ENCODE data around the gene C11orf52.
A peak's percentile ranks its signal among the peaks of the same experiment; 100 is the strongest.

The C11orf52 gene

GRCh38 chr11:111975076-111975806, 56.5 kb downstream of the C11orf52 start:
- ChIA-PET POLR2A (no interaction called here), CTCF (interaction anchor here (2.0 kb wide), 1 partner anchor 14 kb away, joined by 6 read pairs; no protein-coding TSS in a partner anchor)

GRCh38 chr11:111976119-111976766, 57.5 kb downstream of the C11orf52 start:
- H3K27ac ChIP-seq (ENCODE audit: insufficient read depth in 1 of 2, low read depth in 1 of 2, low read length in 2 of 2, poor library complexity in 1 of 2, severe bottlenecking in 2 of 2), result no peak overlapping the region
- 90% methylated on average over 4 of the region's 7 CpGs for WGBS (ENCODE audit: insufficient coverage)
- H3K9me3 ChIP-seq (ENCODE audit: control extremely low read depth in 1 of 5, control insufficient read depth in 4 of 5, insufficient read depth in 2 of 5, low read depth in 1 of 5, low read length in 4 of 5), result no peaks in the 10 kb centered on the region
- no peaks in the 10 kb centered on the region for H3K36me3 ChIP-seq (ENCODE audit: control insufficient read depth in 4 of 4, insufficient read depth in 4 of 4, low read length in 3 of 4)
- no peak overlapping the region for H3K4me3 ChIP-seq (ENCODE audit: control insufficient read depth in 1 of 7, extremely low read depth in 1 of 7, insufficient read depth in 4 of 7, low read depth in 2 of 7, low read length in 6 of 7)
- peaks cover 5 to 9% (median 7%) of the 10 kb centered on the region in 4 experiments for H3K4me1 ChIP-seq (ENCODE audit: control extremely low read depth in 1 of 4, control insufficient read depth in 4 of 4, insufficient read depth in 4 of 4, low read length in 3 of 4)
- CTCF ChIA-PET, result interaction anchor here (11.8 kb wide), 1 partner anchor 41 kb away, joined by 248 read pairs; the partner anchor contains the start of gene DIXDC1
- DNase-seq, result no peak
- POLR2A ChIA-PET, result no interaction called here
- H3K27me3 ChIP-seq (replicated peaks in 2 of 5; ENCODE audit: control insufficient read depth in 4 of 5, insufficient read depth in 5 of 5, low read length in 4 of 5), result peaks cover 4 to 36% (median 5%) of the 10 kb centered on the region in 5 experiments

More at GRCh38 chr11:111975076-111975806, 56.5 kb downstream of the C11orf52 start:
- H3K27ac ChIP-seq (ENCODE audit: insufficient read depth in 1 of 2, low read depth in 1 of 2, low read length in 2 of 2, poor library complexity in 1 of 2, severe bottlenecking in 2 of 2), result no peak overlapping the region
- H3K36me3 ChIP-seq (ENCODE audit: control insufficient read depth in 4 of 4, insufficient read depth in 4 of 4, low read length in 3 of 4), result peaks cover 0 to 2% (median 0%) of the 10 kb centered on the region in 4 experiments
- peaks cover 4 to 36% (median 5%) of the 10 kb centered on the region in 5 experiments for H3K27me3 ChIP-seq (replicated peaks in 2 of 5; ENCODE audit: control insufficient read depth in 4 of 5, insufficient read depth in 5 of 5, low read length in 4 of 5)
- DNase-seq, result peak in 2 of 3 donors; percentile 9 to 11
- 93% methylated on average over 2 of the region's 2 CpGs for WGBS (ENCODE audit: insufficient coverage)
- no peak overlapping the region for H3K4me3 ChIP-seq (ENCODE audit: control insufficient read depth in 1 of 7, extremely low read depth in 1 of 7, insufficient read depth in 4 of 7, low read depth in 2 of 7, low read length in 6 of 7)
- no peaks in the 10 kb centered on the region for H3K9me3 ChIP-seq (ENCODE audit: control extremely low read depth in 1 of 5, control insufficient read depth in 4 of 5, insufficient read depth in 2 of 5, low read depth in 1 of 5, low read length in 4 of 5)
- H3K4me1 ChIP-seq (ENCODE audit: control extremely low read depth in 1 of 4, control insufficient read depth in 4 of 4, insufficient read depth in 4 of 4, low read length in 3 of 4), result peaks cover 5 to 9% (median 7%) of the 10 kb centered on the region in 4 experiments
